ENCODE data around the gene FADS1.
A peak's percentile ranks its signal among the peaks of the same experiment; 100 is the strongest.

- TF ChIP-seq CTCF (IDR thresholded peaks at IDR 0.05) (peak in 1 of 7 experiments; percentile 7), POLR2AphosphoS5 (IDR thresholded peaks at IDR 0.05) (peak in 2 of 3 donors; percentile 71 to 90)
Observed at GRCh38 chr11:61764606-61765260, 52.1 kb downstream of the FADS1 start.

Measured in stomach (tissue), 4 donors.